ENCODE results near the gene ENTREP3. TPM values are rescaled to one million over a fixed set of nuclear protein-coding genes. Genes with fewer than 3 reads are reported as not detected.
"Not testable (repeated sequence)": the region's sequence is repeated elsewhere in the genome, so short reads cannot be mapped to it uniquely, and the experiment has no call there.

Gene ENTREP3
- total RNA-seq, 2 experiments from 2014 or later: 9.1 to 59.3 TPM

GRCh38 chr1:155226188-155226909 is 28.9 kb downstream of the ENTREP3 start:
- TF ChIP-seq EZH2phosphoT487 (IDR thresholded peaks at IDR 0.05; ENCODE audit: borderline replicate concordance, low read depth, low read length): no peak
- peak; percentile 92 for TF ChIP-seq CTCF (conservative IDR thresholded peaks at IDR 0.05; ENCODE audit: low read length)
- ChIA-PET CTCF (ENCODE audit: unreplicated experiment) (no interaction called here), POLR2A (interaction anchor here (0.9 to 2.0 kb wide), 7 partner anchors 15 to 82 kb away, joined by 3 to 6 read pairs (median 4); partner anchors contain the start of genes FDPS, KRTCAP2 and THBS3)
- Histone ChIP-seq H3K27ac (ENCODE audit: low read depth, low read length, poor library complexity, severe bottlenecking) (peak overlapping the region; percentile 89), H3K4me2 (ENCODE audit: low read length) (peak overlapping the region; percentile 84), H3K36me3 (ENCODE audit: insufficient read depth, low read length) (peaks cover 9% of the 10 kb centered on the region; the same call in 1 of the 2 replicates), H3K9me2 (ENCODE audit: insufficient read depth, low read length) (no peaks in the 10 kb centered on the region), H4K20me1 (ENCODE audit: insufficient read depth, low read length) (no peaks in the 10 kb centered on the region), H3K9me3 (ENCODE audit: low read length) (no peaks in the 10 kb centered on the region), H3K4me3 (ENCODE audit: low read depth, low read length, poor library complexity, severe bottlenecking) (peak overlapping the region; percentile 83), H2AFZ (ENCODE audit: low read length) (no peak overlapping the region; the same call in 1 of the 2 replicates), H3K79me2 (ENCODE audit: insufficient read depth, low read depth, low read length) (peaks cover 22% of the 10 kb centered on the region), H3K4me1 (ENCODE audit: insufficient read depth, low read length, poor library complexity, severe bottlenecking) (peaks cover 56% of the 10 kb centered on the region)
- intact Hi-C loops (cut with micrococcal nuclease; ENCODE audit: unreplicated experiment): loop anchor here (1.0 kb wide), 2 partner anchors 18 to 19 kb away; partner anchors contain the start of gene THBS3
- DNase-seq (ENCODE audit: low spot score): peak; percentile 90
- no TSS peak for BruUV-seq (replicated peaks)

GRCh38 chr1:155225404-155225759 is 29.9 kb downstream of the ENTREP3 start:
- H3K9me2 ChIP-seq (ENCODE audit: insufficient read depth, low read length); H3K36me3 ChIP-seq (ENCODE audit: insufficient read depth, low read length); intact Hi-C loops (cut with micrococcal nuclease; ENCODE audit: unreplicated experiment); DNase-seq (ENCODE audit: low spot score); H3K9me3 ChIP-seq (ENCODE audit: low read length); BruUV-seq (replicated peaks); H2AFZ ChIP-seq (ENCODE audit: low read length); H4K20me1 ChIP-seq (ENCODE audit: insufficient read depth, low read length): not testable (repeated sequence)
- Histone ChIP-seq H3K79me2 (ENCODE audit: insufficient read depth, low read depth, low read length) (peaks cover 22% of the 10 kb centered on the region), H3K4me2 (ENCODE audit: low read length) (peak overlapping the region; percentile 84), H3K4me1 (ENCODE audit: insufficient read depth, low read length, poor library complexity, severe bottlenecking) (peaks cover 56% of the 10 kb centered on the region), H3K27ac (ENCODE audit: low read depth, low read length, poor library complexity, severe bottlenecking) (peak overlapping the region; percentile 89), H3K4me3 (ENCODE audit: low read depth, low read length, poor library complexity, severe bottlenecking) (peak overlapping the region; percentile 83)
- CTCF ChIA-PET (ENCODE audit: unreplicated experiment): interaction anchor here (2.1 kb wide), 1 partner anchor 18 kb away, joined by 9 read pairs; the partner anchor contains the start of genes MTX1 and THBS3
- POLR2A ChIA-PET: interaction anchor here (0.7 to 2.6 kb wide), 6 partner anchors 16 to 52 kb away, joined by 3 to 9 read pairs (median 6); partner anchors contain the start of gene KRTCAP2

- peak; percentile 55 for DNase-seq (ENCODE audit: low spot score)
- Histone ChIP-seq H2AFZ (ENCODE audit: low read length) (no peak overlapping the region), H3K79me2 (ENCODE audit: insufficient read depth, low read depth, low read length) (peaks cover 22% of the 10 kb centered on the region), H3K36me3 (ENCODE audit: insufficient read depth, low read length) (peaks cover 9% of the 10 kb centered on the region; the same call in 1 of the 2 replicates), H3K4me1 (ENCODE audit: insufficient read depth, low read length, poor library complexity, severe bottlenecking) (peaks cover 64% of the 10 kb centered on the region), H3K9me2 (ENCODE audit: insufficient read depth, low read length) (no peaks in the 10 kb centered on the region), H3K9me3 (ENCODE audit: low read length) (no peaks in the 10 kb centered on the region), H3K4me3 (ENCODE audit: low read depth, low read length, poor library complexity, severe bottlenecking) (peak overlapping the region; percentile 4), H3K27ac (ENCODE audit: low read depth, low read length, poor library complexity, severe bottlenecking) (peak overlapping the region; percentile 89), H4K20me1 (ENCODE audit: insufficient read depth, low read length) (no peaks in the 10 kb centered on the region), H3K4me2 (ENCODE audit: low read length) (peak overlapping the region; percentile 84)
- CTCF ChIA-PET (ENCODE audit: unreplicated experiment): no interaction called here
- POLR2A ChIA-PET: interaction anchor here (0.9 to 2.6 kb wide), 2 partner anchors 14 to 213 kb away, joined by 3 to 9 read pairs; no protein-coding TSS in a partner anchor
- TF ChIP-seq CTCF (conservative IDR thresholded peaks at IDR 0.05; ENCODE audit: low read length): no peak
- TF ChIP-seq EZH2phosphoT487 (IDR thresholded peaks at IDR 0.05; ENCODE audit: borderline replicate concordance, low read depth, low read length): no peak
- intact Hi-C loops (cut with micrococcal nuclease; ENCODE audit: unreplicated experiment): no loop called here
- no TSS peak for BruUV-seq (replicated peaks)
These were observed 32.2 kb downstream of the ENTREP3 start for GRCh38 chr1:155223047-155223446.

GRCh38 chr1:155220211-155220965 is 34.9 kb downstream of the ENTREP3 start:
- intact Hi-C loops (cut with micrococcal nuclease; ENCODE audit: unreplicated experiment); H3K4me2 ChIP-seq (ENCODE audit: low read length): not testable (repeated sequence)
- POLR2A ChIA-PET: interaction anchor here (2.0 kb wide), 1 partner anchor 11 kb away, joined by 9 read pairs; no protein-coding TSS in a partner anchor

More at GRCh38 chr1:155220211-155220965, 34.9 kb downstream of the ENTREP3 start:
- H3K4me3 ChIP-seq (ENCODE audit: low read depth, low read length, poor library complexity, severe bottlenecking); H3K9me3 ChIP-seq (ENCODE audit: low read length); H4K20me1 ChIP-seq (ENCODE audit: insufficient read depth, low read length); DNase-seq (ENCODE audit: low spot score); H3K36me3 ChIP-seq (ENCODE audit: insufficient read depth, low read length); CTCF ChIA-PET (ENCODE audit: unreplicated experiment); H3K9me2 ChIP-seq (ENCODE audit: insufficient read depth, low read length); H3K79me2 ChIP-seq (ENCODE audit: insufficient read depth, low read depth, low read length); BruUV-seq (replicated peaks): not testable (repeated sequence)
- H3K4me1 ChIP-seq (ENCODE audit: insufficient read depth, low read length, poor library complexity, severe bottlenecking): peaks cover 50% of the 10 kb centered on the region
- H2AFZ ChIP-seq (ENCODE audit: low read length): peak overlapping the region; percentile 56; the same call in 1 of the 2 replicates
- peak overlapping the region; percentile 35 for H3K27ac ChIP-seq (ENCODE audit: low read depth, low read length, poor library complexity, severe bottlenecking)
